Neural cell (in vitro differentiated cells): Measurements from ENCODE around the gene CFI. TPM values are rescaled to one million over a fixed set of nuclear protein-coding genes. Genes with fewer than 3 reads are reported as not detected.
A peak's percentile ranks its signal among the peaks of the same experiment; 100 is the strongest.

ENCODE experiments used
- H2AFZ ChIP-seq: fragments of 200-600, 300-800 bp; sonication (generic), shearing (Covaris generic); 2 replicates; pipeline ENCODE4 v1.6.0; 2014; ENCODE audit warnings: low read depth, mild to moderate bottlenecking, antibody characterized with exemption, low read length, moderate library complexity
- H3F3A ChIP-seq: fragments of 200-600 bp; shearing (Covaris generic); 2 replicates; pipeline ENCODE4 v1.6.1; 2016; ENCODE audit warnings: mild to moderate bottlenecking, moderate library complexity, mixed read lengths, antibody characterized with exemption, low read length; ENCODE audit not compliant: insufficient read depth, poor library complexity, severe bottlenecking
- H3K27ac ChIP-seq: fragments of 200-600, 300-800 bp; sonication (generic), shearing (Covaris generic); 2 replicates; pipeline ENCODE4 v1.5.1; 2014; ENCODE audit warnings: mild to moderate bottlenecking, low read length, moderate library complexity
- H3K27me3 ChIP-seq: fragments of 300-800, 200-600 bp; sonication (generic), shearing (Covaris generic); 2 replicates; pipeline ENCODE4 v1.6.0; 2014; ENCODE audit warnings: mild to moderate bottlenecking, low read depth, low read length, moderate library complexity; ENCODE audit not compliant: insufficient read depth
- H3K36me3 ChIP-seq: fragments of 300-800, 200-600 bp; sonication (generic), shearing (Covaris generic); 2 replicates; pipeline ENCODE4 v1.5.1; 2014; ENCODE audit warnings: mild to moderate bottlenecking, antibody characterized with exemption, low read length, moderate library complexity; ENCODE audit not compliant: insufficient read depth
- H3K4me2 ChIP-seq: fragments of 300-800, 200-600 bp; sonication (generic), shearing (Covaris generic); 2 replicates; pipeline ENCODE4 v1.6.0; 2014; ENCODE audit warnings: mild to moderate bottlenecking, low read length
- H3K4me3 ChIP-seq: fragments of 300-800, 200-600 bp; sonication (generic), shearing (Covaris generic); 2 replicates; pipeline ENCODE4 v1.5.1; 2014; ENCODE audit warnings: mild to moderate bottlenecking, low read length, moderate library complexity
- H3K79me2 ChIP-seq: fragments of 200-600 bp; shearing (Covaris generic); replicated peaks from 2 replicates; pipeline ENCODE4 v1.6.0; 2014; ENCODE audit warnings: mild to moderate bottlenecking, low read length, moderate library complexity; ENCODE audit not compliant: insufficient read depth
- H3K9ac ChIP-seq: fragments of 300-800, 200-600 bp; sonication (generic), shearing (Covaris generic); 2 replicates; pipeline ENCODE4 v1.6.1; 2016; ENCODE audit warnings: mild to moderate bottlenecking, low read length, mixed read lengths
- H3K9me2 ChIP-seq: fragments of 200-600 bp; shearing (Covaris generic); 2 replicates; pipeline ENCODE4 v1.6.1; 2016; ENCODE audit warnings: mild to moderate bottlenecking, low read length, mixed read lengths; ENCODE audit not compliant: insufficient read depth
- H3K9me3 ChIP-seq: fragments of 200-600, 300-800 bp; sonication (generic), shearing (Covaris generic); 2 replicates; pipeline ENCODE4 v1.6.1; 2016; ENCODE audit warnings: mild to moderate bottlenecking, mixed run types, low read length, moderate library complexity, mixed read lengths
- H4K20me1 ChIP-seq: fragments of 200-600 bp; shearing (Covaris generic); 2 replicates; pipeline ENCODE4 v1.6.1; 2016; ENCODE audit warnings: mild to moderate bottlenecking, mixed run types; ENCODE audit not compliant: insufficient read depth
- CTCF ChIP-seq: fragments of 450-650 bp; IDR thresholded peaks from 2 replicates; pipeline ENCODE4 v1.5.1; 2014; ENCODE audit warnings: antibody characterized with exemption, mild to moderate bottlenecking, moderate library complexity; ENCODE audit not compliant: poor library complexity, severe bottlenecking
- EP300 ChIP-seq: fragments of 450-650 bp; conservative IDR thresholded peaks from 2 replicates; pipeline ENCODE4 v1.6.1; 2014; ENCODE audit warnings: antibody characterized with exemption, mild to moderate bottlenecking, moderate library complexity; ENCODE audit not compliant: poor library complexity, severe bottlenecking
- EZH2 ChIP-seq: fragments of 200-600, 300-800 bp; shearing (Covaris generic), sonication (generic); IDR thresholded peaks from 2 replicates; pipeline ENCODE4 v1.6.1; 2014; ENCODE audit warnings: antibody characterized with exemption, low read length, borderline replicate concordance, mild to moderate bottlenecking; ENCODE audit not compliant: insufficient read depth, poor library complexity, severe bottlenecking
- MXI1 ChIP-seq: fragments of 450-650 bp; conservative IDR thresholded peaks from 2 replicates; pipeline ENCODE4 v1.6.1; 2014; ENCODE audit warnings: antibody characterized with exemption, mild to moderate bottlenecking; ENCODE audit not compliant: poor library complexity, severe bottlenecking
- POLR2AphosphoS5 ChIP-seq: IDR thresholded peaks from 2 replicates; pipeline ENCODE4 v1.6.1; 2012
- RAD21 ChIP-seq: fragments of 450-650 bp; conservative IDR thresholded peaks from 2 replicates; pipeline ENCODE4 v1.6.1; 2014; ENCODE audit warnings: antibody characterized with exemption, mild to moderate bottlenecking, moderate library complexity
- REST ChIP-seq: IDR thresholded peaks from 2 replicates; pipeline ENCODE4 v1.6.1; 2012; ENCODE audit warnings: borderline replicate concordance
- SMC3 ChIP-seq: fragments of 450-650 bp; conservative IDR thresholded peaks from 2 replicates; pipeline ENCODE4 v1.6.1; 2014; ENCODE audit warnings: antibody characterized with exemption, mild to moderate bottlenecking, moderate library complexity; ENCODE audit not compliant: poor library complexity
- TAF1 ChIP-seq: IDR thresholded peaks from 2 replicates; pipeline ENCODE4 v1.6.1; 2012; ENCODE audit warnings: low read depth
- polyA plus RNA-seq: library from polyadenylated mRNA; depleted of rRNA; stranded (reverse); fragments of >200 nt; gene quantifications from 2 replicates; pipeline ENCODE4 v1.2.3, GENCODE V29; 2014

The CFI gene
- polyA plus RNA-seq, 1 donor from 2014 or later, result not detected

GRCh38 chr4:109729117-109729717, 72.6 kb downstream of the CFI start:
- H3K79me2 ChIP-seq, result peaks cover 3% of the 10 kb centered on the region
- peak overlapping the region; percentile 73 for H3K4me3 ChIP-seq
- H4K20me1 ChIP-seq, result no peaks in the 10 kb centered on the region
- H3K9me2 ChIP-seq, result no peaks in the 10 kb centered on the region
- H3K9me3 ChIP-seq, result no peaks in the 10 kb centered on the region
- H3K4me2 ChIP-seq, result peak overlapping the region; percentile 75
- peak overlapping the region; percentile 68 for H2AFZ ChIP-seq
- TF ChIP-seq CTCF, result no peak
- TF ChIP-seq RAD21, result no peak
- TF ChIP-seq SMC3, result peak; percentile 22
- no peak for TF ChIP-seq EZH2
- no peak for TF ChIP-seq MXI1
- TF ChIP-seq POLR2AphosphoS5, result no peak
- TF ChIP-seq EP300, result no peak
- H3K27ac ChIP-seq, result no peak overlapping the region
- no peaks in the 10 kb centered on the region for H3K27me3 ChIP-seq
- H3K36me3 ChIP-seq, result no peaks in the 10 kb centered on the region
- H3F3A ChIP-seq, result no peaks in the 10 kb centered on the region
- peak overlapping the region; percentile 76 for H3K9ac ChIP-seq

GRCh38 chr4:109728385-109728784, 73.4 kb downstream of the CFI start:
- H2AFZ ChIP-seq, result no peak overlapping the region
- H3K9ac ChIP-seq, result peak overlapping the region; percentile 76
- peak overlapping the region; percentile 73 for H3K4me3 ChIP-seq

More at GRCh38 chr4:109728385-109728784, 73.4 kb downstream of the CFI start:
- H3K9me3 ChIP-seq, result no peaks in the 10 kb centered on the region
- no peaks in the 10 kb centered on the region for H4K20me1 ChIP-seq
- no peaks in the 10 kb centered on the region for H3K9me2 ChIP-seq
- H3F3A ChIP-seq, result no peaks in the 10 kb centered on the region
- no peaks in the 10 kb centered on the region for H3K36me3 ChIP-seq
- no peak for TF ChIP-seq TAF1
- no peak for TF ChIP-seq SMC3
- TF ChIP-seq POLR2AphosphoS5, result no peak
- no peak for TF ChIP-seq RAD21
- TF ChIP-seq EP300, result no peak
- no peak for TF ChIP-seq EZH2
- TF ChIP-seq CTCF, result no peak
- no peak for TF ChIP-seq REST
- no peak for TF ChIP-seq MXI1
- no peaks in the 10 kb centered on the region for H3K27me3 ChIP-seq
- H3K79me2 ChIP-seq, result peaks cover 3% of the 10 kb centered on the region
- no peak overlapping the region for H3K27ac ChIP-seq
- H3K4me2 ChIP-seq, result peak overlapping the region; percentile 75
